Panc1 (cell line): ENCODE results near the gene IRF7.

ENCODE experiments used
- POLR2AphosphoS5 ChIP-seq: IDR thresholded peaks from 2 replicates; pipeline ENCODE4 v1.6.1; 2012; ENCODE audit warnings: mild to moderate bottlenecking, low read depth, low read length, moderate library complexity
- REST ChIP-seq, 2 experiments: IDR thresholded peaks; 2 replicates each; pipeline ENCODE4 v1.6.1; 2011 to 2012; ENCODE audit warnings: low read depth in 2 of 2, control low read depth in 1 of 2, low read length in 1 of 2, mild to moderate bottlenecking in 1 of 2, moderate library complexity in 1 of 2; ENCODE audit not compliant: insufficient read depth in 1 of 2
- TCF7L2 ChIP-seq: IDR thresholded peaks from 2 replicates; pipeline ENCODE4 v1.6.1; 2011; ENCODE audit warnings: mild to moderate bottlenecking, low read depth, low read length, inconsistent platforms
- TF ChIP-seq, protein P1 (sequence below): fragments of 450-650 bp; IDR thresholded peaks from 2 replicates; pipeline ENCODE4 v1.5.1; 2017; ENCODE audit warnings: mild to moderate bottlenecking

- TF ChIP-seq, protein P1, sequence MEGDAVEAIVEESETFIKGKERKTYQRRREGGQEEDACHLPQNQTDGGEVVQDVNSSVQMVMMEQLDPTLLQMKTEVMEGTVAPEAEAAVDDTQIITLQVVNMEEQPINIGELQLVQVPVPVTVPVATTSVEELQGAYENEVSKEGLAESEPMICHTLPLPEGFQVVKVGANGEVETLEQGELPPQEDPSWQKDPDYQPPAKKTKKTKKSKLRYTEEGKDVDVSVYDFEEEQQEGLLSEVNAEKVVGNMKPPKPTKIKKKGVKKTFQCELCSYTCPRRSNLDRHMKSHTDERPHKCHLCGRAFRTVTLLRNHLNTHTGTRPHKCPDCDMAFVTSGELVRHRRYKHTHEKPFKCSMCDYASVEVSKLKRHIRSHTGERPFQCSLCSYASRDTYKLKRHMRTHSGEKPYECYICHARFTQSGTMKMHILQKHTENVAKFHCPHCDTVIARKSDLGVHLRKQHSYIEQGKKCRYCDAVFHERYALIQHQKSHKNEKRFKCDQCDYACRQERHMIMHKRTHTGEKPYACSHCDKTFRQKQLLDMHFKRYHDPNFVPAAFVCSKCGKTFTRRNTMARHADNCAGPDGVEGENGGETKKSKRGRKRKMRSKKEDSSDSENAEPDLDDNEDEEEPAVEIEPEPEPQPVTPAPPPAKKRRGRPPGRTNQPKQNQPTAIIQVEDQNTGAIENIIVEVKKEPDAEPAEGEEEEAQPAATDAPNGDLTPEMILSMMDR: no peak
- TF ChIP-seq POLR2AphosphoS5 (no peak), TCF7L2 (no peak), REST (IDR thresholded peaks at IDR 0.05; ENCODE audit: insufficient read depth in 1 of 2, low read depth in 2 of 2, low read length in 1 of 2) (no peak)
Measured at GRCh38 chr11:584287-584686, 31.5 kb downstream of the IRF7 start.
